ENCODE data around the gene FXYD7.

GRCh38 chr19:35169221-35169995, 26.4 kb downstream of the FXYD7 start:
- TF ChIP-seq, protein P1, sequence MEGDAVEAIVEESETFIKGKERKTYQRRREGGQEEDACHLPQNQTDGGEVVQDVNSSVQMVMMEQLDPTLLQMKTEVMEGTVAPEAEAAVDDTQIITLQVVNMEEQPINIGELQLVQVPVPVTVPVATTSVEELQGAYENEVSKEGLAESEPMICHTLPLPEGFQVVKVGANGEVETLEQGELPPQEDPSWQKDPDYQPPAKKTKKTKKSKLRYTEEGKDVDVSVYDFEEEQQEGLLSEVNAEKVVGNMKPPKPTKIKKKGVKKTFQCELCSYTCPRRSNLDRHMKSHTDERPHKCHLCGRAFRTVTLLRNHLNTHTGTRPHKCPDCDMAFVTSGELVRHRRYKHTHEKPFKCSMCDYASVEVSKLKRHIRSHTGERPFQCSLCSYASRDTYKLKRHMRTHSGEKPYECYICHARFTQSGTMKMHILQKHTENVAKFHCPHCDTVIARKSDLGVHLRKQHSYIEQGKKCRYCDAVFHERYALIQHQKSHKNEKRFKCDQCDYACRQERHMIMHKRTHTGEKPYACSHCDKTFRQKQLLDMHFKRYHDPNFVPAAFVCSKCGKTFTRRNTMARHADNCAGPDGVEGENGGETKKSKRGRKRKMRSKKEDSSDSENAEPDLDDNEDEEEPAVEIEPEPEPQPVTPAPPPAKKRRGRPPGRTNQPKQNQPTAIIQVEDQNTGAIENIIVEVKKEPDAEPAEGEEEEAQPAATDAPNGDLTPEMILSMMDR (conservative IDR thresholded peaks at IDR 0.05; ENCODE audit: low read depth, low read length) = no peak
- TF ChIP-seq EZH2 (IDR thresholded peaks at IDR 0.05; ENCODE audit: low read length, unreplicated experiment) = no peak
- TF ChIP-seq EZH2phosphoT487 (IDR thresholded peaks at IDR 0.05; ENCODE audit: borderline replicate concordance, low read length) = no peak
